Lower lobe of right lung (tissue), 2 donors: Measurements from ENCODE around the gene KLF7. TPM values are rescaled to one million over a fixed set of nuclear protein-coding genes. Genes with fewer than 3 reads are reported as not detected.

Experiments used
- ATAC-seq, 2 donors: fragments of 200-7000 bp; cut with Tn5 transposase; one replicate each; pipeline ENCODE4 v1.9.1; 2020 to 2022; ENCODE audit warnings: mild to moderate bottlenecking in 2 of 2, moderate library complexity in 2 of 2
- DNase-seq: peaks from one replicate; pipeline ENCODE4 v3.0.0-alpha.2; 2020
- H3K27ac ChIP-seq: fragments of 200-600 bp; one replicate; pipeline ENCODE4 v1.8.0; 2022
- H3K27me3 ChIP-seq: fragments of 200-600 bp; one replicate; pipeline ENCODE4 v1.8.0; 2022; ENCODE audit warnings: low read depth
- H3K36me3 ChIP-seq: fragments of 200-600 bp; one replicate; pipeline ENCODE4 v1.8.0; 2022; ENCODE audit warnings: mild to moderate bottlenecking
- H3K4me1 ChIP-seq: fragments of 200-600 bp; one replicate; pipeline ENCODE4 v1.8.0; 2022
- H3K4me3 ChIP-seq: fragments of 200-600 bp; one replicate; pipeline ENCODE4 v1.8.0; 2022; ENCODE audit warnings: mild to moderate bottlenecking
- H3K9me3 ChIP-seq: fragments of 200-600 bp; one replicate; pipeline ENCODE4 v1.8.0; 2022
- CTCF ChIP-seq: fragments of 200-600 bp; IDR thresholded peaks from one replicate; pipeline ENCODE4 v1.8.0; 2022; ENCODE audit warnings: antibody characterized with exemption, mild to moderate bottlenecking
- intact Hi-C: fragments of 100-400 bp; cut with DNase I; formaldehyde crosslinking; loops from one replicate; pipeline ENCODE4 v1.11.0; 2022
- total RNA-seq: library from RNA; stranded (reverse); fragmentation: NEBNext Ultra II Directional; extraction: Animal tissue kit (Norgen Biotek cat#: 25700); gene quantifications from one replicate; pipeline ENCODE4 v1.2.1, GENCODE V29; 2021
- donor health status: DM: no; HTN: yes; CAD: no; lungs with severe emphysema.

Gene KLF7
- total RNA-seq, 1 donor from 2014 or later: 66.5 TPM

- ATAC-seq (no peak), DNase-seq (no peak)
- Histone ChIP-seq H3K36me3 (no peaks in the 10 kb centered on the region), H3K27ac (no peak overlapping the region), H3K4me1 (no peaks in the 10 kb centered on the region), H3K4me3 (no peak overlapping the region), H3K27me3 (no peaks in the 10 kb centered on the region), H3K9me3 (no peaks in the 10 kb centered on the region)
- intact Hi-C loops: no loop called here
- TF ChIP-seq CTCF: no peak
Measured at GRCh38 chr2:207188626-207189419, 23.1 kb upstream of the KLF7 start.

- no peak overlapping the region for H3K4me3 ChIP-seq
- DNase-seq: no peak
- intact Hi-C loops: no loop called here
- no peaks in the 10 kb centered on the region for H3K9me3 ChIP-seq
- no peak for TF ChIP-seq CTCF
- no peak overlapping the region for H3K27ac ChIP-seq
- ATAC-seq: no peak
- H3K4me1 ChIP-seq: no peaks in the 10 kb centered on the region
- H3K36me3 ChIP-seq: no peaks in the 10 kb centered on the region
- H3K27me3 ChIP-seq: no peaks in the 10 kb centered on the region
Measured at GRCh38 chr2:207185372-207185771, 19.6 kb upstream of the KLF7 start.

GRCh38 chr2:207184768-207185167, 19.0 kb upstream of the KLF7 start:
- Histone ChIP-seq H3K27me3 (no peaks in the 10 kb centered on the region), H3K36me3 (no peaks in the 10 kb centered on the region), H3K9me3 (no peaks in the 10 kb centered on the region), H3K27ac (no peak overlapping the region), H3K4me1 (no peaks in the 10 kb centered on the region), H3K4me3 (no peak overlapping the region)
- no peak for TF ChIP-seq CTCF
- intact Hi-C loops: no loop called here
- DNase-seq (no peak), ATAC-seq (no peak)

- H3K4me3 ChIP-seq: no peak overlapping the region
- DNase-seq: no peak
- no peak overlapping the region for H3K27ac ChIP-seq
- H3K9me3 ChIP-seq: no peaks in the 10 kb centered on the region
- no peak for ATAC-seq
- no peak for TF ChIP-seq CTCF
- H3K27me3 ChIP-seq: no peaks in the 10 kb centered on the region
- intact Hi-C loops: no loop called here
- no peaks in the 10 kb centered on the region for H3K4me1 ChIP-seq
- no peaks in the 10 kb centered on the region for H3K36me3 ChIP-seq
Measured at GRCh38 chr2:207184348-207184747, 18.6 kb upstream of the KLF7 start.

- intact Hi-C loops: no loop called here
- Histone ChIP-seq H3K4me3 (no peak overlapping the region), H3K27ac (no peak overlapping the region), H3K27me3 (no peaks in the 10 kb centered on the region), H3K4me1 (no peaks in the 10 kb centered on the region), H3K9me3 (no peaks in the 10 kb centered on the region), H3K36me3 (no peaks in the 10 kb centered on the region)
- ATAC-seq: no peak
- no peak for DNase-seq
- no peak for TF ChIP-seq CTCF
Measured at GRCh38 chr2:207183506-207183905, 17.8 kb upstream of the KLF7 start.
